H1 (cell line): ENCODE measurements around the gene PDE8A. TPM values are rescaled to one million over a fixed set of nuclear protein-coding genes. Genes with fewer than 3 reads are reported as not detected.

Source experiments
- CTCF ChIA-PET: fragments of 300-600 bp; sonication (Branson Sonifier 250); formaldehyde crosslinking; loops from one replicate; lab custom pipeline; 2021; ENCODE audit not compliant: partially characterized antibody; lab: Charles Lee
- POLR2A ChIA-PET: fragments of 300-600 bp; sonication (Branson Sonifier 250); formaldehyde crosslinking; loops from one replicate; lab custom pipeline; 2021; ENCODE audit warnings: inconsistent platforms; ENCODE audit not compliant: partially characterized antibody; lab: Charles Lee
- DNase-seq, 2 experiments: peaks; one replicate each; pipeline versions ENCODE4 v3.0.0 to v3.0.0-alpha.2; 2010 to 2022; ENCODE audit warnings: low spot score in 2 of 2, low read depth in 1 of 2, mixed read lengths in 1 of 2
- FAIRE-seq: peaks from 2 replicates; lab custom pipeline; 2011; peaks lifted over from hg19 to GRCh38; lab: Jason Lieb, UNC
- H2AFZ ChIP-seq: 2 replicates; pipeline ENCODE4 v1.8.1; 2012; ENCODE audit warnings: low read length, inconsistent platforms
- H2AK5ac ChIP-seq: 2 replicates; pipeline ENCODE4 v1.6.1; 2013; ENCODE audit warnings: low read depth, low read length
- H2BK120ac ChIP-seq: replicated peaks from 2 replicates; pipeline ENCODE3; 2013; ENCODE audit warnings: low read depth, low read length, inconsistent platforms
- H2BK12ac ChIP-seq: 2 replicates; pipeline ENCODE4 v1.6.1; 2013; ENCODE audit warnings: low read depth, low read length
- H2BK15ac ChIP-seq: 2 replicates; pipeline ENCODE4 v1.6.1; 2013; ENCODE audit warnings: low read length
- H2BK20ac ChIP-seq: 2 replicates; pipeline ENCODE4 v1.6.1; 2013; ENCODE audit warnings: low read length
- H2BK5ac ChIP-seq: 2 replicates; pipeline ENCODE4 v1.6.1; 2013; ENCODE audit warnings: low read depth, low read length
- H3K14ac ChIP-seq: 2 replicates; pipeline ENCODE4 v1.6.1; 2013; ENCODE audit warnings: inconsistent platforms; ENCODE audit not compliant: insufficient read length
- H3K18ac ChIP-seq: 2 replicates; pipeline ENCODE4 v1.6.1; 2013; ENCODE audit warnings: low read length; ENCODE audit errors: extremely low read depth
- H3K23ac ChIP-seq: 2 replicates; pipeline ENCODE4 v1.6.1; 2013; ENCODE audit warnings: inconsistent platforms; ENCODE audit not compliant: insufficient read length
- H3K23me2 ChIP-seq: 2 replicates; pipeline ENCODE4 v1.6.1; 2013; ENCODE audit warnings: low read depth, low read length
- H3K27ac ChIP-seq: 2 replicates; pipeline ENCODE4 v1.6.1; 2011; ENCODE audit warnings: low read depth, low read length, inconsistent platforms
- H3K27me3 ChIP-seq, 4 experiments: replicated peaks in 1 of 4; 1 replicate in 1 of 4; 2 replicates in 3 of 4; pipeline versions ENCODE4 v1.6.1 to v1.8.1; 2011 to 2013; ENCODE audit warnings: low read length in 3 of 4, mild to moderate bottlenecking in 3 of 4, inconsistent platforms in 2 of 4, mixed read lengths in 2 of 4, moderate library complexity in 1 of 4; ENCODE audit not compliant: control insufficient read depth in 3 of 4, insufficient read depth in 3 of 4; ENCODE audit errors: extremely low read depth in 1 of 4
- H3K36me3 ChIP-seq, 4 experiments: 2 replicates each; pipeline versions ENCODE4 v1.6.1 to v1.8.1; 2011 to 2013; ENCODE audit warnings: mild to moderate bottlenecking in 4 of 4, low read length in 3 of 4, moderate library complexity in 2 of 4, control low read depth in 1 of 4, inconsistent platforms in 1 of 4; ENCODE audit not compliant: insufficient read depth in 4 of 4, control insufficient read depth in 2 of 4
- H3K4ac ChIP-seq: replicated peaks from 2 replicates; pipeline ENCODE3; 2013; ENCODE audit warnings: low read length, low read depth, mixed read lengths, inconsistent platforms; ENCODE audit not compliant: insufficient read length
- H3K4me1 ChIP-seq, 4 experiments: replicated peaks in 1 of 4; 1 replicate in 1 of 4; 2 replicates in 3 of 4; pipeline versions ENCODE4 v1.6.1 to v1.8.1; 2011 to 2013; ENCODE audit warnings: low read length in 3 of 4, inconsistent platforms in 2 of 4, mixed read lengths in 1 of 4; ENCODE audit not compliant: insufficient read depth in 4 of 4, control insufficient read depth in 3 of 4
- H3K4me2 ChIP-seq, 2 experiments: 2 replicates each; pipeline versions ENCODE4 v1.6.1 to v1.8.1; 2011 to 2013; ENCODE audit warnings: low read depth in 2 of 2, low read length in 2 of 2, control low read depth in 1 of 2, inconsistent platforms in 1 of 2, mild to moderate bottlenecking in 1 of 2; ENCODE audit not compliant: insufficient read depth in 1 of 2
- H3K4me3 ChIP-seq, 4 experiments: fragments of 200-600, 300-600 bp in 1 of 4; sonication (generic), shearing (Covaris generic), sonication (Bioruptor Twin) in 1 of 4; 2 replicates each; pipeline versions ENCODE4 v1.5.1 to v1.8.1; 2011 to 2016; ENCODE audit warnings: low read length in 4 of 4, low read depth in 3 of 4, control low read depth in 2 of 4, inconsistent platforms in 2 of 4, mild to moderate bottlenecking in 2 of 4, mixed read lengths in 1 of 4, moderate library complexity in 1 of 4; ENCODE audit not compliant: insufficient read depth in 2 of 4; ENCODE audit errors: extremely low read depth in 1 of 4
- H3K56ac ChIP-seq: replicated peaks from 2 replicates; pipeline ENCODE3; 2013; ENCODE audit warnings: low read depth, mild to moderate bottlenecking, mixed read lengths, low read length, inconsistent platforms; ENCODE audit not compliant: insufficient read length
- H3K79me1 ChIP-seq: 2 replicates; pipeline ENCODE4 v1.6.1; 2013; ENCODE audit warnings: low read depth, low read length, control low read depth
- H3K79me2 ChIP-seq, 2 experiments: 2 replicates each; pipeline versions ENCODE4 v1.6.1 to v1.8.1; 2012 to 2013; ENCODE audit warnings: low read length in 2 of 2, mild to moderate bottlenecking in 2 of 2, inconsistent platforms in 1 of 2; ENCODE audit not compliant: insufficient read depth in 2 of 2, control insufficient read depth in 1 of 2
- H3K9ac ChIP-seq, 4 experiments: replicated peaks in 1 of 4; 1 replicate in 1 of 4; 2 replicates in 3 of 4; pipeline versions ENCODE4 v1.6.1 to v1.8.1; 2011 to 2013; ENCODE audit warnings: low read depth in 3 of 4, low read length in 3 of 4, control low read depth in 2 of 4, mild to moderate bottlenecking in 2 of 4, moderate library complexity in 2 of 4, inconsistent platforms in 1 of 4; ENCODE audit errors: extremely low read depth in 1 of 4
- H3K9me3 ChIP-seq, 2 experiments: 2 replicates each; pipeline versions ENCODE4 v1.6.1 to v1.8.1; 2012 to 2013; ENCODE audit warnings: mild to moderate bottlenecking in 2 of 2, moderate library complexity in 2 of 2, control low read depth in 1 of 2, inconsistent platforms in 1 of 2, low read depth in 1 of 2, low read length in 1 of 2, mixed read lengths in 1 of 2; ENCODE audit not compliant: insufficient read depth in 2 of 2
- H4K20me1 ChIP-seq, 2 experiments: replicated peaks in 1 of 2; 2 replicates each; pipeline versions ENCODE3 to v1.8.1; 2011 to 2013; ENCODE audit warnings: inconsistent platforms in 2 of 2, low read length in 2 of 2, mild to moderate bottlenecking in 1 of 2; ENCODE audit not compliant: insufficient read depth in 2 of 2, control insufficient read depth in 1 of 2
- H4K5ac ChIP-seq: 2 replicates; pipeline ENCODE4 v1.6.1; 2013; ENCODE audit warnings: low read length, low read depth, mixed read lengths, inconsistent platforms; ENCODE audit not compliant: insufficient read length
- H4K8ac ChIP-seq: 2 replicates; pipeline ENCODE4 v1.8.0; 2013; ENCODE audit warnings: mild to moderate bottlenecking, moderate library complexity, low read length, inconsistent platforms; ENCODE audit not compliant: insufficient read depth; ENCODE audit errors: extremely low read depth
- H4K91ac ChIP-seq: replicated peaks from 2 replicates; pipeline ENCODE3; 2013; ENCODE audit warnings: low read length, mixed read lengths, inconsistent platforms; ENCODE audit not compliant: insufficient read length
- ATF3 ChIP-seq: IDR thresholded peaks from 2 replicates; pipeline ENCODE4 v1.6.1; 2011; ENCODE audit warnings: low read depth, mild to moderate bottlenecking, low read length; ENCODE audit not compliant: insufficient read depth
- CTBP2 ChIP-seq: IDR thresholded peaks from 2 replicates; pipeline ENCODE4 v1.7.0; 2011; ENCODE audit warnings: borderline replicate concordance, mild to moderate bottlenecking, moderate library complexity, mixed read lengths, low read length; ENCODE audit not compliant: insufficient read depth, insufficient read length
- EP300 ChIP-seq, 2 experiments: IDR thresholded peaks; 1 replicate in 1 of 2; 2 replicates in 1 of 2; pipeline ENCODE4 v1.6.1; 2011 to 2012; ENCODE audit warnings: low read depth in 2 of 2, low read length in 2 of 2, mild to moderate bottlenecking in 2 of 2, borderline replicate concordance in 1 of 2, inconsistent platforms in 1 of 2, moderate library complexity in 1 of 2
- GTF2F1 ChIP-seq: IDR thresholded peaks from 2 replicates; pipeline ENCODE4 v1.6.1; 2012; ENCODE audit warnings: low read depth, low read length, improper control_type of control experiment, borderline replicate concordance
- JUND ChIP-seq: IDR thresholded peaks from 2 replicates; pipeline ENCODE4 v1.6.1; 2011; ENCODE audit warnings: mild to moderate bottlenecking, improper control_type of control experiment, low read length
- SIRT6 ChIP-seq: IDR thresholded peaks from one replicate; pipeline ENCODE4 v1.7.1; 2012; ENCODE audit warnings: low read length, inconsistent platforms
- SP2 ChIP-seq: IDR thresholded peaks from 2 replicates; pipeline ENCODE4 v1.6.1; 2012; ENCODE audit warnings: mild to moderate bottlenecking, low read length, inconsistent platforms
- WGBS, 2 experiments: shearing (Covaris generic) in 1 of 2; methylation state at CpG; one replicate each; pipeline versions ENCODE4 v1.1.6 to v1.1.7; 2013 to 2015; ENCODE audit warnings: low lambda C conversion rate in 2 of 2, mixed read lengths in 2 of 2, inconsistent platforms in 1 of 2, low coverage in 1 of 2, missing lambda C conversion rate in 1 of 2; ENCODE audit not compliant: insufficient replicate concordance in 2 of 2, insufficient coverage in 1 of 2, insufficient read length in 1 of 2; ENCODE audit errors: extremely low coverage in 1 of 2, missing lambda C conversion rate in 1 of 2; 5-methylcytosine and 5-hydroxymethylcytosine counted together
- polyA plus RNA-seq, 7 experiments: library from polyadenylated mRNA; depleted of rRNA in 3 of 7; stranded (reverse) in 5 of 7; unstranded in 2 of 7; fragments of >200 nt in 5 of 7; fragments of 200-250 nt in 2 of 7; gene quantifications; 1 replicate in 5 of 7; 2 replicates in 1 of 7; 4 replicates in 1 of 7; pipeline versions ENCODE4 v1.2.1 to v1.2.3, GENCODE V29; 2011 to 2013; ENCODE audit warnings: missing spikeins in 2 of 7, mixed read lengths in 2 of 7
- total RNA-seq: library from RNA; stranded (reverse); fragmentation: NEBNext Ultra II Directional; extraction: Animal tissue kit (Norgen Biotek cat#: 25700); gene quantifications from 2 replicates; pipeline ENCODE4 v1.2.1, GENCODE V29; 2021

Gene PDE8A
- total and polyA plus RNA-seq, 2 of the 8 experiments (the other 6 are each of a cell fraction or from before 2014, with no cell fraction given): 6.9 to 7.8 TPM

DNA sequence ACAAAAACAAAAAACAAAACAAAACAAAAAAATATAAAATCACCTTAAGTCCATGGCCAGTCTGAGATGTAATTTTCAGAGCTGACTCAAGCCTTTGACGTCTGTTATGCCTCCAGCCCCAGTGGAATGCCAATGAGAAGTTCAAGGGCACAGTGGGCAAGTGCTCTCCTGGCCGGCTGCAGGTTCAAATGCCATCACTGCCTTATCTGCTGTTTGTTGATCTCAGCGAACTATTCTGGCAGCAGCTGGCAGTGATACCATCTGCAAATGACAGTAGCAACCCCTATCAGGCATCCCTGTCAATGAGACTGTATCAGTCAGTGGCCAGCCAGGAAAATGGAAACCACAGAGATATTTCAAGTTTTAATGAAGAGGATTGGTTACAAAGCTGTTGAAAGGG, 10.8 kb upstream of the PDE8A start:
- Histone ChIP-seq H3K4me1 (peaks cover 3 to 12% (median 4%) of the 10 kb centered on the region in 4 experiments), H4K20me1 (no peaks in the 10 kb centered on the region), H3K14ac (no peak overlapping the region), H4K5ac (no peak overlapping the region), H4K91ac (no peak overlapping the region), H3K4me2 (no peak overlapping the region), H3K23ac (no peak overlapping the region), H3K79me2 (no peaks in the 10 kb centered on the region), H3K79me1 (no peaks in the 10 kb centered on the region), H2BK15ac (no peak overlapping the region), H2AK5ac (no peak overlapping the region), H4K8ac (no peak overlapping the region), H3K4me3 (no peak overlapping the region), H3K23me2 (no peaks in the 10 kb centered on the region), H3K9ac (no peak overlapping the region), H3K27ac (no peak overlapping the region), H2BK120ac (no peak overlapping the region), H2BK5ac (no peak overlapping the region), H2BK20ac (no peak overlapping the region), H3K27me3 (no peaks in the 10 kb centered on the region), H3K18ac (no peak overlapping the region), H3K9me3 (0 out of 4 replicates have a peak, but pooled peaks cover 3 to 9% of the 10 kb centered on the region in 2 experiments), H2AFZ (no peak overlapping the region), H3K4ac (no peak overlapping the region), H3K36me3 (no peaks in the 10 kb centered on the region), H3K56ac (no peak overlapping the region), H2BK12ac (no peak overlapping the region)
- TF ChIP-seq GTF2F1: no peak
- TF ChIP-seq SIRT6: no peak
- no peak for TF ChIP-seq CTBP2
- no peak for TF ChIP-seq EP300 (IDR thresholded peaks at IDR 0.05; ENCODE audit: borderline replicate concordance in 1 of 2, low read depth in 2 of 2, low read length in 2 of 2)
- no peak for TF ChIP-seq SP2
- no peak for TF ChIP-seq JUND
- TF ChIP-seq ATF3: no peak
- 83% methylated on average over 3 of the region's 3 CpGs; no CpG with 5 or more reads in 1 of the 2 experiments for WGBS, 2 experiments
- DNase-seq (no peak), FAIRE-seq (no peak)
- ChIA-PET CTCF (interaction anchor here (0.6 to 1.3 kb wide), 5 partner anchors 12 to 83 kb away, joined by 3 to 5 read pairs (median 4); no protein-coding TSS in a partner anchor), POLR2A (interaction anchor here (1.5 kb wide), 1 partner anchor 10 kb away, joined by 5 read pairs; no protein-coding TSS in a partner anchor)
